GM21576 (cell line): ENCODE results near the gene NOX5.

ENCODE experiments used
- ATAC-seq: cut with Tn5 transposase; IDR thresholded peaks from one replicate; pipeline ENCODE4 v1.9.1; 2021; ENCODE audit warnings: mild to moderate bottlenecking, moderate library complexity; ENCODE audit not compliant: unreplicated experiment

NOX5 gene

GRCh38 chr15:69095274-69095673 is 80.8 kb downstream of the NOX5 start:
- no peak for ATAC-seq

DNA sequence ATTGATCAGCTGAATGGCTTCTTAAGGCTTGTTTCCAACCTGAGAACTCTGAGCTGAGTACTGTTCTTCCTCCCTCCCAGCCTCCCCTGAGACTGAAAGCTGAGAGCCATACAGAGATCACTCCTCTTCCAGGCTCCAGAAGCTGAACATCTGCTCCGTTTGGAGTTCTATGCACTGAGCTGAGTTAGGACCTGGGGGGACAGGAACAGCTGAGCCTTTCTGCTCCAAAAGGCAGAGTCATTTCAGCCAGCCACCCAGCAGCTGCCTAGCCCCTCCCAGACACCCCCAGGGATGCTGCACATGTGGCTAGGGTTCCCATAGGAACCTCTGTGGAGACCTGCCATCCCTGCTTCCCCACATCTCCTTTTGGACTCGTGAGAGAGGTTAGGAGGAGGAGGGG is 81.7 kb downstream of the NOX5 start:
- ATAC-seq: no peak

- ATAC-seq: no peak
These were observed 82.1 kb downstream of the NOX5 start for GRCh38 chr15:69096626-69097025.

DNA sequence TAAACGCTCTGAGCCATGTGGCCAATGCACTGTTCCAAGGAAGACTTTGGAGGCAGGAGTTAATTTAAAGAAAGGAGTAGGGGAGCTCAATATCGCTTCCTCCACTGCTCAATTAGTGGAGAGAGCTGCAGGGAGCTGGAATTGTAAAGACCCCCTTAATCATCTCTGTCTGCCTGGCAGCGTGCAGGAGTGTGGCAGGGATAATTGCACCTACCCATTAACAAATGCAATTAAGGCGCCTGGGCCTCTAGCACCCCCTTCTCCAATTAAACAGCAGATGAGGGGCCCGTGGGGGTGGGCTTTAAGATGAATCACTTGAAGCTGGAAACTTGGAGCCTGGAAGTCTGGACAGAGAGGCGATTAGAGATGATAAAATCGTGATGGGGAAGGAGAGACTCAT is 84.3 kb downstream of the NOX5 start:
- ATAC-seq: no peak

DNA sequence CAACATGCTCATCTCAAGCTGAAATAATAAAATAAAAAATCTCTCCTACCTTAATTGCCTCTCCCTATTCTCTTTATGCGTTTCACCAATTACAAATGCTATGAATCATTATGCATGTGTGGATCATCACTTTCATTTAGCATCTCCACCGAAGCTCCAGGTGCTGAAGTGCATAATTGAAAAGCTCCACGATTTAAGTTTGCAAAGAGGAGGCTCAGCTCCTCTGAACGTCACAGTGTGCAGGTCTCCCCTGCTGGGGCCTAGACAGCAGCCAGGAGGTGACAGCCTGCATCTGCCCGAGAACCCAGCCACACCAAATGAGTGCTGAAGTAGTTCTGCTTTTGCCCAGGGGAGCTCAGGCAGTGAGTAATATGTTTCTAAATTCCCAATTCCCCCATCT is 85.4 kb downstream of the NOX5 start:
- no peak for ATAC-seq

GRCh38 chr15:69100821-69101220 is 86.3 kb downstream of the NOX5 start:
- no peak for ATAC-seq

- no peak for ATAC-seq
These were observed 89.7 kb downstream of the NOX5 start for GRCh38 chr15:69104050-69104750.

GRCh38 chr15:69105451-69105985 is 91.0 kb downstream of the NOX5 start:
- ATAC-seq: no peak

DNA sequence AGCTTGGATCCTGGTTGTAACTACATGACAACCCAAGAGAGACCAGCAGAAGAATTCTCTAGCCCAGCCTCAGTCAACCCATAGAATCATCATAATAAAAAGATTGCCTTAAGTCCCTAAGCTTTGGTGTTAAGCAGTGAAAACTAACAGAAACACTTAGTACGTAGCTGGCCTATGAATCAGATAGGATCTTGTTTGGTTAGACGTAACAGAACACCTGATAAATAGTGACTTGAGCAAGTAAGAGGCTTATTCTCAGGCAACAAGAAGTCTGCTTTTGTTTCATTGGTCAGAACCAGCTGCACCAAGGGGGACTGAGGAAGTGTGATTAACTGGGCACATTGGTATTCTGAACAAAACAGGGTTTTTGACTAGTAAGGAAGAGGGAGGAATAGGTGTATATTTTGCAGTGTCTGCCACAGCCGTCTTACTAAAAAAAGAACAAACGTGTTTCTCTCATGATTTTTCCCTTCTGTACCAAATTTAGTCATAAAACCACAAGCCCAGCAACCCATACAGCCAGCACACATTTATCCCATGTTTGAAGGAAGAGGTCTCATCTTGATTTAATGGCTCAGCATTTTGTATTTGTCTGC is 92.6 kb downstream of the NOX5 start:
- ATAC-seq: no peak
